Measurements from ENCODE around the gene TIMP3.

Gene TIMP3

DNA sequence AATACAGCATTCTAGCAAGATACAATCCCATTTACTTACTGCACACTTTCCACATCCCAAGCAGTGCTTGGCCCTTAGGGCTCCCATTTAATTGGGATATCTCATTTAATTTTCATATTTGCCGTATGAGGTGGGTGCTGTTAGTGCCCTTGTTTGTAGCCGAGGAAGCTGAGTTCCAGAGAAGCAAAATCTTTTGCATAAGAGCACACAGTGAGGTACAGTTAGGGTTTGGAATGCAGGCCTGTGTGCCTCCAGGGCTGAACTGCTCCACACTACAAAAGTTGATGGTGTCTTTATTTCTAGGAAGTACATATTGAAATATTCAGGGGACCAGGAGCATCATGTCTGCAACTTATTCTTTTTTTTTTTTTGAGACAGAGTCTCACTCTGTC, 15.5 kb upstream of the TIMP3 start:
- DNase-seq (ENCODE audit: low spot score) = no peak

DNA sequence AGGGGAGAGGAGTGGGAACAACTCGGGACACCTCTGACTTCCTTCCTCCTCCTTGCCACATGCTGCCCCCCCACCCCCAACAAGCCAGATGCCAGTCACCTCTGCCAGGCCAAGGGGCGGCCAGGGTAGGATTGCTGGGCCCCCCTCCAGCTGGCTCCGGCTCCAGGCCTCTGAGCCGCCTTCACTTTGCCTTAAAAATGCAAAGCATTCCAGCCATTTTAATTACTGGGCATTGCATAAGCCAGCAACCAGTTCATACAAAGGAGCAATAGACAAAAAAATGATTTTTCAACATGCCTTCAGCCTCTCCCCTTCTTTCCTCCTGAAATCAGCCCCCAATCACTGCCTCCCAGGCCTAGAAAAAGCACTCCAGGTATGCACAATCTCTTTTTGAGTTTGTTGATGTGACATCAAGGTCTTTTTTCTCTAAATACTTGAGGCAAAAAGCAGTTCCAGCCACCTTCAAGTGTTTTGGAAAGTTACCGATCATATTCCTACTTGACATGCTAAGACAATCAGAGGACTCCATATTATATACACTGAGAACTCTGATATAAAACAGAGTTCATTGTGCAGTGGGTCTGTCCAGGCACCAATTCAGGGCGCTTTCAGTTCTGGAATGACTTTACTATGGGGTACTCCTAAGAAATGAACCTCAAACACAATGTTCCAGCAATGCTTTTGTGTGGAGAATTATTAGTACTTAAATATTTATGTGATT, 12.4 kb upstream of the TIMP3 start:
- DNase-seq (ENCODE audit: low spot score) = no peak

DNA sequence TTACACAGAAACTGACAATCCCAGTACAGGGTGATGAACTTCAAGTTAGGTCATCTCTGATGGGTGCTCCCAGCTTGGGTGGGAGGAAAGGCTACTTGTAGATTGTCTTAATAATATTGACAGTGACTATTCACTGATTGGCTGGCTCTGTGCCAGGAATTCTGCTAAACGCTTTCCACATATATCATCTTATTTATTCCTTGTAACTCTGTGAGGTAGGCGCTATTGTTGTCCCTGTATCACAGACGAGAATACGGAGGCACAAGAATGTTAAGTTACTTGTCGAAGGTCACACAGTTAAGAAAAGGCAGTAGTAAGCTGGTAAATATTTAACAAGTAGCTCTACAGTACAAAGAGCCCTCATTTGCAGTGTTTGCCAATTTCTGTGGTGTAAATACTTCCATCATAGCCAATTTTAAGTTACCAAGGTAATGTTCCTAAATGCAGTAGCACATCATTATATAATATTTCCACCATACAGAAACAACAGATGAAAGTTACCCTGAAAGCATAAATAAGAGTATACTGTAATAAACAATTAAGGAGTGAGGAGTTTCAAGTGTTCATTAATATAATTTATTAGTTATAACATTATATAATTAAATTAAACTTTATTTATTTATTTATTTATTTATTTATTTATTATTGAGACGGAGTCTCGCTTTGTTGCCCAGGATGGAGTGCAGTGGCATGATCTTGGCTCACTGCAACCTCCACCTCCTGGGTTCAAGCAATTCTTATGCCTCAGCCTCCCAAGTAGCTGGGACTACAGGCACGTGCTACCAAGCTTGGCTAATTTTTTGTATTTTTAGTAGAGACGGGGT, 11.5 kb upstream of the TIMP3 start:
- no peak for DNase-seq (ENCODE audit: low spot score)

DNA sequence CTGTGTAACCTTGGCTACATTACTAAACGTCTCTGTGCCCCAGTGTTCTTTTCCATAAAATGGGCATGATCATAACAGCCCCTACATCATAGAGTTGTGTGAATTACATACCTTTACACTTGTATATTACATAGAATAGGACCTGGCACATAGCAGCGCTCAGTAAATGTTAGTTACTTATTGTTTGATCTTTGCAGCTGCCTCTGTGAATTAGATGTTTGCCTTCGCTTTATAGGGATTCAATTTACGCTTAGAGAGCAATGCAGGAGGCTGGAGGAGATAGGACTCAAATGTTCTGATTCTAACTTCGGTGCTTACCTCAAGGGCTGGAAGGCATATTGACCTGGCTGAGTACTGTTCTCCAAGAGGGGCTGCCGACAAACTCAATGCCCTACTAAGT, 10.4 kb upstream of the TIMP3 start:
- DNase-seq (ENCODE audit: low spot score) = no peak

DNA sequence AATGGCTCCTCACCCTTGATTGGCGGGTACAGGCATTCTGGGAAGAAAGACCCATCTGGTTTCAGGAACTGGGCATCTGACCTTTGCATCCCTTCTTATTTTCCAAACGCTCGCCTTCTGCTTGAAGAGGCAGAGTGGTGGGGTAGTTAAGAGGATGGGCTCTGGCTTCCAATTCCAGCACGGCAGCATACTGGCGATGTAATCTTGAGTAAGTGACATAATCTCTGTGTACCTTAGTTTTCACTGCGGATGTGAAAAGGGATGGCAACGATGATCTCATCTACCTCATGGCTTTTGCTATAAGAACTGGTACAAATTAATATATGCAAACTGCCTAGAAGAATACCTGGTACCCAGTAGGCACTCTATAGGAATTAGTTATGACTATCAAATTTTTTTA, 10.0 kb upstream of the TIMP3 start:
- DNase-seq (ENCODE audit: low spot score) = no peak

DNA sequence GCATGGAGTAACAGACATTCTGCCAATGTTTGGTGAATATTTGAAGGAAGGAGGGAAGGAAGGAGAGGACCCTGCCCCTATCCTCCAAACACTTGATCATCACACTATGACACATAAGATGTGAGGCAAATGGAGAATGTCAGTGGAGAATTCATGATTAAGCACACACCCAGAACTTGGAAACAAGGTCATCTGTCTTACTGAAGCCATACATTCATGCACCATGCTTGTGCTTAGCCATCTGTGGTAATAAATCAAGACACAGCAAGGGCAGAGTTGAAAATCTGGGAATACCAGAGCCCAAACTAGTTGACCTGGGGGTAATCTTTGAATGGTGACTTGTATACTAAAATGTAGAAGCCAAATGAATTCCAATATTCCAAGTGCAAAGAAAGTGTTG, 7.9 kb upstream of the TIMP3 start:
- DNase-seq (ENCODE audit: low spot score) = no peak

DNA sequence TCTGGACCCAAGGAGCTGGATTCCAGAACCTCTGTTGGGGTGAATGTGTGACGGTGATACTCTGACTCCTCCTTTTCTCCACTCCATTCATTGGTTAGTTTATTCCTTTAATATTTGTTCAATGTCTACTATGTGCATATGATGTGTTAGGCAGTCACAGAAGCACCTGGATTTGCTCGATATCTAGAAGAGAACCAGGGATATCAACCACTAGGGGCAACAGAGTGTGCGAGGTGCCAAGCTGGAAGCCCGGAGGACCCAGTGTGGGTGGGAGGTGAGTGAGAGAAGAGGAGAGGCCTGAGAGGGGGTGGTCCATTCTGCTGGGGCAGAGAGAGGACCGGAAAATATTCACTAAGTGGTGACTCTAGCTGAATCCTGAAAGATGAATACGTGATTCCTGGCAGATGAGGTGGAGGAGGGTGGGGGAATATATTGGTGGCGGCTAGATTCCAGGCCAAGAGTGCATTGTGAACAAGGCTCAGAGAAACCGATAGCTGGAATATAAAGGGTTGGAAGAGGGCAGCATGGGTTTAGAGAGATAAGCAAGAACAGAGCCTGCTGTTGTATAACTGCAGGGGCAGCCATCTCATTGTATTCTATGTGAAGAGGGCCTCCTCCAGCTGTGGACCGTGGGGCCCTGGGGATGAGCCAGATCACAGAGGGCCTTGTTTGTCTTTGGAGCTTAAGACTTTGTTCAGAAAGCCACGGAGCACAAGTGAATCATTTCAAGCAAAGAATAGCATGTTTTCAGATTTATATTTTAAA, 6.9 kb upstream of the TIMP3 start:
- DNase-seq (ENCODE audit: low spot score) = no peak

DNA sequence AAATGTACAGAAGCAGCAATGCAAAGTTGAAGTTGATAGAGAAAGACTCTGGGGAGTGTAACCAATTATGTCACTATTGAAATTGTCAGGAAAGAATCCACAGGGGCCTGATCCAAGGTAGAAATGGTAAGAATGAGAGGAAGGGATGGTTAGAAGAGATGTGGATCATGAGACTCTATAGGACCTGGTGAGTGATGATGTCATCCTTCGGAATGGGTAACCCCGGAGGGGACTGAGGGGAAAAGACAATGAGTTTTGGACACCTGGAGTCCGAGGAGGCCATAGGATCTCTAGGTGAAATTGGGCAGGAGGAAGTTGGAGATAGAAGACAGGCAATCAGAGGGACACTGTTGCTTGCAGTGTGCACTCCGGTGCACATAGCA, 6.3 kb upstream of the TIMP3 start:
- no peak for DNase-seq (ENCODE audit: low spot score)

DNA sequence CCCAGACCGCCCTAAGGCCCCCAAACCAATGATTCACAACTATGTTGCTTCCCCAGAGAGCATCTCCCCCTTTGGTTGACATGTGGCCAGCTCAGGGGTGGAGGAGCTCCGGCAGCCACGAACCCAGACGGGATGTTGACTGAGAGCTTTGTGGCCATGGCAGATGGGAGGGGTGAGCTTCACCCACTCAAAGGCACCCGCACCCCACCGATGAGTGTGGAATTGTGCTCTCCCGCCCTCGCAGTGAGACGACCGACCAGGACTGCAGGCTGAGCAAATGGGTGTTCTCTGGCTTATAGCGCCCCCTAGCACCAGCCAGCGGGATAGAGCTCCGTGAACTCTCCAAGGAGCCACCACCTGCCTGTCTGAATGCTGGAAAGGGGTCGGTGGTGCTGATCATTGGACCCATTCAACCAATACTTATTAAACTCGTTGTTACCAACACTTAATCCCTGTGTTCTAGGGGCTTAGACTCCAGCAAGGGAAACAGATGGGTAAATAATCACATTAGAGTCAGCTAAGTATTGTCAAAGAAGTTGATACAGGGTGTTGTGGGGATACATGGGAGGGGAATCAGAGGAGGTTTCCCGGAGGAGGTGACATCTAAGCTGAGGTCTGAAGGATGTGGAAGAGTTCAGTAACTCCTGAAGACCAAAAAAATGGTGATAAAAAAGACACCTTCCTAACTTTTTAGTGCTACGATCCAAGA, 4.5 kb upstream of the TIMP3 start:
- DNase-seq (ENCODE audit: low spot score) = peak; percentile 67

DNA sequence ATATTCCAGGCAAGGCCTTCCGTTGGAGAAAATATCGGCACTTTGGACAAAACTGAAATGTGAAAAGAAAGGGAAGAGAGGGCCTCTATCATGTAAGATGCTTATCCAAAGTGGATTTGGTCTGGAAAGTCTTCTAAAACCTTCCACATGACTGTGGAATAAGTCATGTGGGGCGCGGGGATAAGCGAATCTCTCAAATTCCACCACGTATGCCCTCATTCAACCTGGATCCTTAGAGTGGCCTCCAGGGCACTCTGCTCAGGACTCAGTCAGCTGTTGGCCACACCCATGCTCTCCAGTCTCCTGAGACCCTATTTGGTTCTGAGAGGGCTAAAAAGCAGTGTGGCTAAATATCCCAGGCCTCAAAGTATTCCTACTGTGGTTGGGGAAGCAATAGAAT, 2.0 kb upstream of the TIMP3 start:
- no peak for DNase-seq (ENCODE audit: low spot score)

DNA sequence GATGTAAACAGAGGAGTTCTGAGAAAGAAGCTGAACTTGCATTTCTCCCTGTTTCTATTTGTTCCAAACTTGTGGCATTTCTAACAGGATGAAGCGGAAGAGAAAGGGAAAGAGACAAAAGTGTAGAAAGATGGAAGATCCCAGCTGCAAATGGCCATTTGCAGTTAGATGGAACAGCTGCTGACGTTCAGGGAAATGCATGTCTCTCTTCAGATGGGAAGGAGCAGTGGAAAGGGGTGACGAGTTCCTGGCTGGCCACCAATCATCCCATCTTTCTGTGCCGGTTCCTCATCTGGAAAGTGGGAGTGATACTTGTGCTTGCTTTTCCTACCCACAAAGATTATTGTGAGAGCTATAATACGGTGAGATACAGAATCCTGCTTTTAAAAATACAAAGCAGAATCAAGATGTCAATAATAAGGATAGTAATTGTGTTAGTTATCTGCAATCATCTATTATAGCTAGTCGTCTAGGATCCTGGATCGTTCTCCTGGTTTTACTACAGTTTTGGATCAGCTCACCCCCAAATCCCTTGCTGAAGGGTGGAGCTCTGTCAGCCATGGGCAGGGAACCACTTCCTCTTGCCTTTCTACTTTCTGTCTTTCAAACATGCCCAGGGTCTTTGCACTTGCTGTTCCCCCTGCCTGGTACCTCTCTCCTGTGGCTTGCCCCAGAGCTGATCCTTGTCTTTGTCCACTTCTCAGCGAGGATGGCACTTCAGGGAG, 1.2 kb upstream of the TIMP3 start:
- DNase-seq (ENCODE audit: low spot score) = no peak

DNA sequence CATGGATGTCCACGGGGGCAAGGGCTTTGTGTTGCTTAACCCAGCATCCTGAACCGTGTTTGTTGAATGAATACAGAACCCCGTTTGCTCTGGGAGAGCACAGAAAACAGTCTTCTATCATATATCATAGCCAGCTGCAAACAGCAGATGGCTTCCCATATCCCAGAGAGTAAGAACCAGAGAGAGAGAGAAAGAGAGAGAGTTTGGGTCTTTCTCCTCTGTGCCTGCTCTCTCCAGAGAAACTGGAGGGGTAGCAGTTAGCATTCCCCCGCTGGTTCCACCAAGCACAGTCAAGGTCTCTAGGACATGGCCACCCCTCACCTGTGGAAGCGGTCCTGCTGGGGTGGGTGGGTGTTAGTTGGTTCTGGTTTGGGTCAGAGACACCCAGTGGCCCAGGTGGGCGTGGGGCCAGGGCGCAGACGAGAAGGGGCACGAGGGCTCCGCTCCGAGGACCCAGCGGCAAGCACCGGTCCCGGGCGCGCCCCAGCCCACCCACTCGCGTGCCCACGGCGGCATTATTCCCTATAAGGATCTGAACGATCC, 440 bp upstream of the TIMP3 start:
- DNase-seq (ENCODE audit: low spot score) = no peak

DNA sequence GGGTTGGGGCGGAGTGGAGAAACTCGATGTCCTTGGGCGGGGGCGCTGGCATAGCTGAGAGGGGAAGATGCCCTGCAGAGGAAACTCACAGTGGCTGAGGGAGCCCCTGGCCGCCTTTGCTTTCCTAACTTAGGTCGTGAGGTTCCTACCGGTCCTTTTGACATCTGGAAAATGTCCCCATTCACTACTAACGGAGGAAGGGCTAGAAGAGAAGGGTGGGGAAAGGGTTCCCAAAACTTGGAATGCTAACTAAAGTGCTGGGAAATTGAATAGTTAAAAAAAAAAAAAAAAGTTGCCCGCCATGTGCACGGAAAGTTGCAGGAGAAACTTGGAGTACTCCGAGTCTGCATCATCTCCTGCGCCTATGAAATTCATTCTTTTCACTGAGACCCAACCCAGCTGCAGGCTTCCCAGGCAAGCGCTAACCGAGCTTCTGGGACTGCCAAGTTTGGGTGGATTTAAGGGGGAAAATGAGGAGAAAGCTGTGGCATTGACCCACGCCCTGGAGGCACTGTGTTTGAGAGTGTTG, 796 bp downstream of the TIMP3 start:
- DNase-seq (ENCODE audit: low spot score) = no peak

DNA sequence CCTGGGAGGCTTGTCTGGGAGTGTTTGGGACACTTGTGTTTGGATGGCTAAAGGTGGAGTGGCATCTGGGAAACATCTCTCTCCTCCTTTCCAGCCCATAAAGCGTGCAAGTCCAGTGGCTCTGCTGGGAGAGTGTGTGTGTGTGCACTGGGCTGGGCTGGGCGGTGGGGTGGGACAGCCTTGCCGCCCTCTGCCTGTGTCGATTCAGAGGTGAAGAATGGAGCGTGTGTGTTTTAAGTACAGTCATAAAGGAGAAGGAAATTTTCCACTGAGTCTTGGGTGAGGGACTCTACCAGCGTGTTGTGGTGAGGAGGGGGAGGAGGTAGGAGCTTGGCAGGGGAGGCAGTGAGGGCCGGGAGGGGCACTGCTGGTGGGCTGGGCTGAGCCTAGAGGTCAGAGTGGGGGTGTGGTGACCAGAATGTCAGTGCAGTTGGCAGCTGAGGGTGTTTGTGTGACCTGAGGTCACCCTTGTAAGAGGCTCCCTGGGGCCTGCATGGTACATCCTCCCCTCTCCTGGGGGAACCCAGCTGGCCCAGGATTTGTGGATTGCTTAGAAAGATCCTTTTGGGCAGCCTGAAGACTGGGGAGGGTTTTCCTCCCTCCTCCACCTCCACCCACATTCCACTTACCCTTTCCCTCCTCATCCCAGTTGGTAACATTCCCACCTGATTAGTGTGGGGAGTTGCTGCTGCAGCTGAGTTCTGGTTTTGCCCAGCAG, 1.7 kb downstream of the TIMP3 start:
- DNase-seq (ENCODE audit: low spot score) = no peak

DNA sequence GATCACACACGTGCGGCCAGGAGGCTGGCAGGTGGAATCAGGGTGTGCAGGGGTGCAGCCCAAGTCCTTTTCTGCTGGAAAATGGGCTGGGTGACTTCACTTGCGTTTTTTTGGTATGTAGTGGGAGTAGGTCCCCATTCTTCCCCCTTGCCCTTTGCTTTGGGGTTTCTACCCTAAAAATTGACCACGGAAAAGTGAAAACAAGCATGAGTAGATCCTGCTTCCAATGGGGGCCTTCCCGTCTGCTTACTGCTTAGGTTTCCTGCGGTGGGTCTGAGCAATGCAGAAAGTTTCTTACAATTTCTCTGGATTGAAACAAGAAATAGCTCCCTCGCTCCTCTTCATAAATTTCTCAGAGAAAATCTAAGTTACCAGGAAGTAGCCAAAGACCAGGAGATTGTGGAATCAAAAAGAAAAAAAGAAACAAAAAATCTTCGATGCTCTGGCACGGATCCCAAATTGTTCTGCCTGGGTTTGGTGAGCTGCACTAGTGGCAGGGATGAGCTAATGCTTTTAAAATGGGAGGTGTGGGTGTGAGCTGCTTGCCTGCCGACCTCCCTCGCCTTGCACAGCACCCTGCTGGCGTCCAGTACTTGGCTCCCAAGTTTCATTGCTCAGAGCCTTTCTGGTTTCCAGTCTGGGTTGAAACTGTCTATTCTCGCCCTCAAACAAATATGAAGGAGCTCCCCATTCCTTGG, 2.4 kb downstream of the TIMP3 start:
- DNase-seq (ENCODE audit: low spot score) = no peak

DNA sequence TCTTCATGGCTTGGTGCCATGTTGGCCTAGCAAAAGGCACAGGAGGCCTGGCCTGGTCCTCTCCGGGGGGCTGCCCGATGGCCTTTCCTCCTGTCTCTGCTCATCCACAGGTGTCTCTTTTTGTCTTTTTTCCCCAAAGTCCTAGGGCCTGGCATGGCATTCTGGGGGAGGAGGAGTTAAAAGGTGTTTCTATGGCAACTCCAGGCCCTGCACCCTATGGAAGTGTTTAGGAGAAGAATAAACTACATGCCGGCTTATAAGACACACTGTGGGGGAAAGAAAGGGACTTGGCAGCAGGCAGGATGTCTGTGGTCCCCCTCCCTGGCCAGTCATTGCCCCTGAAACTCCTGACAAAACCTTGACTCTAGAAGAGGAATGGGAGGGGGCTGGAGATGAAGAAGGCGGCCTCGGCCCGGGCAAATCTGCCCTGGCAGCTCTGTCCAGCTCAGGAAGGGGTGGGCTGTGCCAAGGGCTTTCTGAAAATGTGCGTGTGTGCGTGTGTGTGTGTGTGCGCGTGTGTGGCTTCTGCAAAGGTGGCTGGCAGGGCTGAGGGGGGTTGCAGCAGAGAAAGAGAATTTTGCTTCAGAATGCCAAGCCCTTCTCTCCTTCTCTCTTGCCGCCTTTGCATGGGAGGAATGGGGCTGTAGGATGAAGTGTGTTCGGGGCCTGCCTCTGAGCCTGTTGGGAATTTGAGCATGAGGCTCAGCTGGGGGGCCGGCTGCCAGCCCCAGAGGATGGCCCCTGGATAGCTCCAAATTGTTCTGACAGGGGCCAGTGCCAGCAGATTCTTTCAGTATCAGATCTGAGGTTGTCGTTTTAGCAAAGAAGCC, 3.2 kb downstream of the TIMP3 start:
- no peak for DNase-seq (ENCODE audit: low spot score)

DNA sequence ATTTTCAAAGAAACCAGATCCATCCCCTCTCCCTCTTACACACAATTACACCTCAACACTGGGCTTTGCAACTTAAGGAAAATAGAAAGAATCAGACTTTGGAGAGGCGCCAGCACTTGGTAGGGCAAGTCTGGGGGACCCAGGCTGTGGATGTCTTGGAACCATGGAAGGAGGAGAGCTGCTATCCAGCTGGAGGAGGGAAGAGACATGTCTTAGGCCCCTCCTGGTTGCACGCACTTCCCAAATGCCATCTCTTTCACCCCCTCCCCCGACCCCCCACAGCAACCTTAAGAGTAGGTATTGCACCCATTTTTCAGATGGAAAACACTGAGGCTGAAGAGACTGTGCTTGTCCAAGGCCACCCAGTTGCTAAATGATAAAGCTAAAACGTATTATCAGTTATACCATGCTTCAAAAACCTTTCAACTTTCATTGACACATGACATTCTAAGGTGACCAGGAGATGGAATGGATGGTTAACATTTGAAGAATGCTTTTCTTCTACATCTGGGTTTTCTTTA, 3.9 kb downstream of the TIMP3 start:
- DNase-seq (ENCODE audit: low spot score) = no peak

DNA sequence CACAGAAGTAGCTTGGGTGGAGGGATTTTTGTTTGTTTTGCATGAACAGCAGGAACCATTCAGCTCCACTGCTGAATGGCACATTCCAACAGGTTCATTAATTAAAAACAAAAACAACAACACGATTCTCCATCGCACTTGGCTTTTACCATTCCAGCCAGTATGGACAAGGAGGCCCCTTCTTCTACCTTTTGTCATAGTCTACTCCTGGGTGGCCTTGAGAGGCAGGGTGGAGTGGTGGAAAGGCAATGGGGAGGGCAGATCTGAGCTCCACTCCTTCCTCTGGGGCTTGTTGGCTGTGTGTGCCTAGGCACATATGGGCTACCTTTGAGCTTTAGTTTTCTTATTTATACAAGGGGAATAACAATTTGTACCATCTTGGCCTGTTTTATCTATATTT, 4.8 kb downstream of the TIMP3 start:
- DNase-seq (ENCODE audit: low spot score) = no peak

DNA sequence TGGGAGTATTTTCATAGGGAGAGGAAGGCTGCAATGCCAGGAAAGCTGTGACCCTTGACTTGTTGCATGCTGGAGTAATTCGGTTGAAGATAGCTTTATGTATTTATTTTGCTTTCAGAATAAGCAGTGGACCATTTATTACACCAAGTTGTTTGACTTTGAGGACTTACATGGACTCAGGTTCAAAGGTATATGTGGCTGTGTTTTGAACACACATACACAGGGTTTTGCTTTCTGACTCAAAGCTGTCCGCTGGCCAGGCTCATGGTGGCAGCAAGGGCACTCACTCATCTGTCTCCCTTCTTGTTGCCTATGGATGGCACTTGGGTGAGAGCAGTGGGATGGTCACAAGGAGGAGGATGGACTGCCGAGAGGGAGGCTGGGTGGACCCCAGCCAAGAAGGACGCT, 6.5 kb downstream of the TIMP3 start:
- DNase-seq (ENCODE audit: low spot score) = no peak
